Type B pancreatic cell (in vitro differentiated cells): Measurements from ENCODE around the gene GPR153. TPM values are rescaled to one million over a fixed set of nuclear protein-coding genes. Genes with fewer than 3 reads are reported as not detected.

Experiments
- DNase-seq: peaks from one replicate; pipeline ENCODE4 v3.0.0; 2021; ENCODE audit warnings: mixed read lengths; ENCODE audit not compliant: unreplicated experiment; ENCODE audit errors: extremely low spot score
- H3K27ac Mint-ChIP-seq: 2 replicates; pipeline ENCODE4 v1.8.0; 2021; ENCODE audit warnings: mild to moderate bottlenecking, mixed read lengths
- H3K27me3 Mint-ChIP-seq: 2 replicates; pipeline ENCODE4 v1.8.0; 2021; ENCODE audit warnings: mixed read lengths
- H3K36me3 Mint-ChIP-seq: 2 replicates; pipeline ENCODE4 v1.8.0; 2021; ENCODE audit warnings: mixed read lengths
- H3K4me1 Mint-ChIP-seq: one replicate; pipeline ENCODE4 v1.8.0; 2021; ENCODE audit warnings: mixed read lengths; ENCODE audit not compliant: unreplicated experiment
- H3K4me3 Mint-ChIP-seq: 2 replicates; pipeline ENCODE4 v1.8.0; 2021; ENCODE audit warnings: mild to moderate bottlenecking, mixed read lengths
- H3K9me3 Mint-ChIP-seq: 2 replicates; pipeline ENCODE4 v1.8.0; 2021; ENCODE audit warnings: mixed read lengths
- total RNA-seq: library from RNA; stranded (reverse); gene quantifications from 2 replicates; pipeline ENCODE4 v1.2.1, GENCODE V29; 2021; ENCODE audit warnings: low replicate concordance
- TF ChIP-seq, protein P1 (sequence below): fragments of 200-600 bp; sonication (generic); conservative IDR thresholded peaks from 2 replicates; pipeline ENCODE4 v1.5.0; 2021; ENCODE audit warnings: antibody characterized with exemption, mild to moderate bottlenecking

The GPR153 gene
- total RNA-seq, 1 donor from 2014 or later, result 6.1 TPM

DNA sequence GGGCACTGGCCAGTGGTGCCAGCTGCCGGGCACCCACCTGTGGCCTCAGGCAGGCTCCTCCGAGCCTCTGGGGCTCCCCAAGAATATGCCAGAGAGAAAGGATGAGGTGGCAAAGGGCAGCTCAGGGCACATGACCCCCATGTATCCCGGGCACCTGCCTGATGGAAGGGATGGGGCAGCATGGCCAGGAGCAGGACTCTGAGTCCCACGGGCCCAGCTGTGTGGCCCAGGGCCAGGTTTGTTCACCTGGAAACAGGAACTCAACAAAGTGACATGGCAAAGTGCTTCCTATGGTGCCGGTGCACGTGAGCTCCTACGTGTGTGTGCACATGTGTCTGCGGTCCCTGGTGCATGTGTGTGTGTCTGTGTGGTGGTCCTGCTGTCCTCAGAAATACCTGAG, 9.5 kb upstream of the GPR153 start:
- H3K4me3 Mint-ChIP-seq, result peak overlapping the region; percentile 51
- H3K27me3 Mint-ChIP-seq, result no peaks in the 10 kb centered on the region
- H3K27ac Mint-ChIP-seq, result peak overlapping the region; percentile 43
- H3K36me3 Mint-ChIP-seq, result no peaks in the 10 kb centered on the region
- TF ChIP-seq, protein P1, sequence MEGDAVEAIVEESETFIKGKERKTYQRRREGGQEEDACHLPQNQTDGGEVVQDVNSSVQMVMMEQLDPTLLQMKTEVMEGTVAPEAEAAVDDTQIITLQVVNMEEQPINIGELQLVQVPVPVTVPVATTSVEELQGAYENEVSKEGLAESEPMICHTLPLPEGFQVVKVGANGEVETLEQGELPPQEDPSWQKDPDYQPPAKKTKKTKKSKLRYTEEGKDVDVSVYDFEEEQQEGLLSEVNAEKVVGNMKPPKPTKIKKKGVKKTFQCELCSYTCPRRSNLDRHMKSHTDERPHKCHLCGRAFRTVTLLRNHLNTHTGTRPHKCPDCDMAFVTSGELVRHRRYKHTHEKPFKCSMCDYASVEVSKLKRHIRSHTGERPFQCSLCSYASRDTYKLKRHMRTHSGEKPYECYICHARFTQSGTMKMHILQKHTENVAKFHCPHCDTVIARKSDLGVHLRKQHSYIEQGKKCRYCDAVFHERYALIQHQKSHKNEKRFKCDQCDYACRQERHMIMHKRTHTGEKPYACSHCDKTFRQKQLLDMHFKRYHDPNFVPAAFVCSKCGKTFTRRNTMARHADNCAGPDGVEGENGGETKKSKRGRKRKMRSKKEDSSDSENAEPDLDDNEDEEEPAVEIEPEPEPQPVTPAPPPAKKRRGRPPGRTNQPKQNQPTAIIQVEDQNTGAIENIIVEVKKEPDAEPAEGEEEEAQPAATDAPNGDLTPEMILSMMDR, result no peak
- H3K9me3 Mint-ChIP-seq, result no peaks in the 10 kb centered on the region
- peaks cover 43% of the 10 kb centered on the region for H3K4me1 Mint-ChIP-seq
- no peak for DNase-seq

DNA sequence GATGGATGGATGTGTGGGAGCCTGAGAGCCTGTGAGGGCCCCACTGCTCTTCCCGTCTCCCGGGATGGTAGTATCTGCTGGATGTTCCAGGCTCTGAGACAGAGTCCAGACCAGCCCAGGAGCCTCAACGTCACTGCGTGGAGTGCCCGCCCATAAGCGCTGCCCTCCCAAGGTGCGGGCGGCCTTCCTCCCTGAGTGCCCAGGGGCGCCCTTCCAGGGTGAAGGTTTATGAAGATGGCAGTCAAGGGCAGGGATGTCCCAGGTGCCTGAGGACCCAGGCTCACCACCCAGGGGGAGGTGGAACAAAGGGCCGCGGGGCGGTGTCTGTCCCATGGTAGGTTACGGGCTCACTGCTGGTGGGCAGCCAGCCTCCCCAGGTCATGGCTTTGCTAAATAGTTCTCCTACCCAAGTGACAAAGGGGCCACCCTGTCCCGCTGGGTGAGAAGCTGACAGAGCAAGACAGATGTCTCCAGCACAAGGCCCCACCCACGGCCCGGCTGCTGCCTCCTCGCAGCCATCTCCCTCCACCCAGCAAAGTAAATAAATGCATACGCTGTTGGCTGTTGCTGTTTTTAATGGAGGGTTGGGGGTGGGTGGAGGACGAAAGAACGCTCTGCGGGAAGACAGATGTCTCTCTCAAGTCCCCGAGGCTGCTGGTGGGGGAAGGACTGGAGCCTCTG, 9.0 kb upstream of the GPR153 start:
- Mint-ChIP-seq H3K27ac (peak overlapping the region; percentile 43), H3K36me3 (no peaks in the 10 kb centered on the region), H3K27me3 (no peaks in the 10 kb centered on the region), H3K4me3 (peak overlapping the region; percentile 51), H3K4me1 (peaks cover 43% of the 10 kb centered on the region), H3K9me3 (no peaks in the 10 kb centered on the region)
- TF ChIP-seq, protein P1, result no peak
- DNase-seq, result no peak

DNA sequence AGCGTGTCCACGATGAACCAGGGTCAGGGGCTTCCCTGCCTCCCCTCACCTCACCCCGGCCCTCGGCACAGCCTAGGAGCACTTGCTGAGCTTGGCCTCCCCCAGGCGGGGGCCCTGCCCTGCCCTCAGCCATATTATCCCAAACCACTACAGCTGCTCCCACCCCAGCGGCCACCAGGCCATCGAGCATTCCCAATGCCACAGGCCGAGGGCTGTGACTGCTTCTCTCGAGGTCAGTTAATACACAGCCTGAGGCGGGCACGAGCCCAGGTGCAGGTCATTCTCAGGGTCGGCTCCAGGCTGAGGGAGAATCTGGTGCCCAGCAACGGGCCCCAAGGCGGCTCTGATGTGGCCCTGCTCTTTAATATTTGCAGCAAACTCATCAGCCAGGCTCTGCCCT, 8.4 kb upstream of the GPR153 start:
- TF ChIP-seq, protein P1, result no peak
- Mint-ChIP-seq H3K27ac (peak overlapping the region; percentile 43), H3K36me3 (no peaks in the 10 kb centered on the region), H3K4me3 (peak overlapping the region; percentile 51), H3K4me1 (peaks cover 43% of the 10 kb centered on the region), H3K27me3 (no peaks in the 10 kb centered on the region), H3K9me3 (no peaks in the 10 kb centered on the region)
- DNase-seq, result no peak

- Mint-ChIP-seq H3K4me3 (no peak overlapping the region), H3K27ac (no peak overlapping the region), H3K27me3 (no peaks in the 10 kb centered on the region), H3K36me3 (no peaks in the 10 kb centered on the region), H3K4me1 (peaks cover 40% of the 10 kb centered on the region), H3K9me3 (no peaks in the 10 kb centered on the region)
- TF ChIP-seq, protein P1, result no peak
- DNase-seq, result no peak
Observed at GRCh38 chr1:6268415-6268814, 7.5 kb upstream of the GPR153 start.

GRCh38 chr1:6267686-6268322, 6.9 kb upstream of the GPR153 start:
- Mint-ChIP-seq H3K4me1 (peaks cover 34% of the 10 kb centered on the region), H3K4me3 (peak overlapping the region; percentile 17), H3K36me3 (no peaks in the 10 kb centered on the region), H3K27ac (no peak overlapping the region), H3K9me3 (no peaks in the 10 kb centered on the region), H3K27me3 (no peaks in the 10 kb centered on the region)
- TF ChIP-seq, protein P1, result no peak
- DNase-seq, result no peak
